Measurements from ENCODE around the gene CDK14. TPM values are rescaled to one million over a fixed set of nuclear protein-coding genes. Genes with fewer than 3 reads are reported as not detected.

The CDK14 gene
- total RNA-seq, 1 experiment from 2014 or later: 57.9 TPM

DNA sequence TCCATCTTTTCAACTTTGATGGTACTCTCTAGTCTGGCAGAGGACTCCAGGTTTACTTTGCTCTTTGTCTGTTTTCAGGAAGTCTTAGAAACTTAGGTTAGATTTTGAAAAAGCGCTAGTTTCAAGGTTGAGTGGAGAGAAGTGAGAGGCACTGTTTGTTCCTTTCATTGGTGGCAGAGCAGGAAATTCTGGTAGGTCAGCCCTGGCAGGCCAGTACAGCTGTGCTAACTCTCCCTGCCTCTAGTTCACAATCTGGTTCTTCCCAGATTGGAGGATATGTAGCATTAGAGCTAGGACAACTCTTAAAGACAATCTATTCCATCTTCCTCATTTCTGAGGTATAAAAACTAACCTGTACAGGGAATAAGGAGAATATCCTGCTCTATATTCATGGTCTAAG is 507.2 kb downstream of the CDK14 start:
- Mint-ChIP-seq H3K9me3 (no peaks in the 10 kb centered on the region), H3K4me3 (no peak overlapping the region), H3K27me3 (ENCODE audit: low read depth) (no peaks in the 10 kb centered on the region), H3K36me3 (no peaks in the 10 kb centered on the region), H3K4me1 (no peaks in the 10 kb centered on the region), H3K27ac (no peak overlapping the region)
- ATAC-seq: no peak
- POLR2A ChIA-PET: no interaction called here
- CTCF ChIA-PET: no interaction called here
- TF ChIP-seq, protein P1, sequence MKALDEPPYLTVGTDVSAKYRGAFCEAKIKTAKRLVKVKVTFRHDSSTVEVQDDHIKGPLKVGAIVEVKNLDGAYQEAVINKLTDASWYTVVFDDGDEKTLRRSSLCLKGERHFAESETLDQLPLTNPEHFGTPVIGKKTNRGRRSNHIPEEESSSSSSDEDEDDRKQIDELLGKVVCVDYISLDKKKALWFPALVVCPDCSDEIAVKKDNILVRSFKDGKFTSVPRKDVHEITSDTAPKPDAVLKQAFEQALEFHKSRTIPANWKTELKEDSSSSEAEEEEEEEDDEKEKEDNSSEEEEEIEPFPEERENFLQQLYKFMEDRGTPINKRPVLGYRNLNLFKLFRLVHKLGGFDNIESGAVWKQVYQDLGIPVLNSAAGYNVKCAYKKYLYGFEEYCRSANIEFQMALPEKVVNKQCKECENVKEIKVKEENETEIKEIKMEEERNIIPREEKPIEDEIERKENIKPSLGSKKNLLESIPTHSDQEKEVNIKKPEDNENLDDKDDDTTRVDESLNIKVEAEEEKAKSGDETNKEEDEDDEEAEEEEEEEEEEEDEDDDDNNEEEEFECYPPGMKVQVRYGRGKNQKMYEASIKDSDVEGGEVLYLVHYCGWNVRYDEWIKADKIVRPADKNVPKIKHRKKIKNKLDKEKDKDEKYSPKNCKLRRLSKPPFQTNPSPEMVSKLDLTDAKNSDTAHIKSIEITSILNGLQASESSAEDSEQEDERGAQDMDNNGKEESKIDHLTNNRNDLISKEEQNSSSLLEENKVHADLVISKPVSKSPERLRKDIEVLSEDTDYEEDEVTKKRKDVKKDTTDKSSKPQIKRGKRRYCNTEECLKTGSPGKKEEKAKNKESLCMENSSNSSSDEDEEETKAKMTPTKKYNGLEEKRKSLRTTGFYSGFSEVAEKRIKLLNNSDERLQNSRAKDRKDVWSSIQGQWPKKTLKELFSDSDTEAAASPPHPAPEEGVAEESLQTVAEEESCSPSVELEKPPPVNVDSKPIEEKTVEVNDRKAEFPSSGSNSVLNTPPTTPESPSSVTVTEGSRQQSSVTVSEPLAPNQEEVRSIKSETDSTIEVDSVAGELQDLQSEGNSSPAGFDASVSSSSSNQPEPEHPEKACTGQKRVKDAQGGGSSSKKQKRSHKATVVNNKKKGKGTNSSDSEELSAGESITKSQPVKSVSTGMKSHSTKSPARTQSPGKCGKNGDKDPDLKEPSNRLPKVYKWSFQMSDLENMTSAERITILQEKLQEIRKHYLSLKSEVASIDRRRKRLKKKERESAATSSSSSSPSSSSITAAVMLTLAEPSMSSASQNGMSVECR (CRISPR knock-in tag; IDR thresholded peaks at IDR 0.05; ENCODE audit: borderline replicate concordance): no peak
- TF ChIP-seq, protein P2, sequence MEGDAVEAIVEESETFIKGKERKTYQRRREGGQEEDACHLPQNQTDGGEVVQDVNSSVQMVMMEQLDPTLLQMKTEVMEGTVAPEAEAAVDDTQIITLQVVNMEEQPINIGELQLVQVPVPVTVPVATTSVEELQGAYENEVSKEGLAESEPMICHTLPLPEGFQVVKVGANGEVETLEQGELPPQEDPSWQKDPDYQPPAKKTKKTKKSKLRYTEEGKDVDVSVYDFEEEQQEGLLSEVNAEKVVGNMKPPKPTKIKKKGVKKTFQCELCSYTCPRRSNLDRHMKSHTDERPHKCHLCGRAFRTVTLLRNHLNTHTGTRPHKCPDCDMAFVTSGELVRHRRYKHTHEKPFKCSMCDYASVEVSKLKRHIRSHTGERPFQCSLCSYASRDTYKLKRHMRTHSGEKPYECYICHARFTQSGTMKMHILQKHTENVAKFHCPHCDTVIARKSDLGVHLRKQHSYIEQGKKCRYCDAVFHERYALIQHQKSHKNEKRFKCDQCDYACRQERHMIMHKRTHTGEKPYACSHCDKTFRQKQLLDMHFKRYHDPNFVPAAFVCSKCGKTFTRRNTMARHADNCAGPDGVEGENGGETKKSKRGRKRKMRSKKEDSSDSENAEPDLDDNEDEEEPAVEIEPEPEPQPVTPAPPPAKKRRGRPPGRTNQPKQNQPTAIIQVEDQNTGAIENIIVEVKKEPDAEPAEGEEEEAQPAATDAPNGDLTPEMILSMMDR (IDR thresholded peaks at IDR 0.05): no peak
- TF ChIP-seq, protein P3, sequence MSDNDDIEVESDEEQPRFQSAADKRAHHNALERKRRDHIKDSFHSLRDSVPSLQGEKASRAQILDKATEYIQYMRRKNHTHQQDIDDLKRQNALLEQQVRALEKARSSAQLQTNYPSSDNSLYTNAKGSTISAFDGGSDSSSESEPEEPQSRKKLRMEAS (CRISPR knock-in tag; IDR thresholded peaks at IDR 0.05): no peak
- TF ChIP-seq, protein P4, sequence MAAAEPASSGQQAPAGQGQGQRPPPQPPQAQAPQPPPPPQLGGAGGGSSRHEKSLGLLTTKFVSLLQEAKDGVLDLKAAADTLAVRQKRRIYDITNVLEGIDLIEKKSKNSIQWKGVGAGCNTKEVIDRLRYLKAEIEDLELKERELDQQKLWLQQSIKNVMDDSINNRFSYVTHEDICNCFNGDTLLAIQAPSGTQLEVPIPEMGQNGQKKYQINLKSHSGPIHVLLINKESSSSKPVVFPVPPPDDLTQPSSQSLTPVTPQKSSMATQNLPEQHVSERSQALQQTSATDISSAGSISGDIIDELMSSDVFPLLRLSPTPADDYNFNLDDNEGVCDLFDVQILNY (CRISPR knock-in tag; IDR thresholded peaks at IDR 0.05): no peak
- TF ChIP-seq, protein P5, sequence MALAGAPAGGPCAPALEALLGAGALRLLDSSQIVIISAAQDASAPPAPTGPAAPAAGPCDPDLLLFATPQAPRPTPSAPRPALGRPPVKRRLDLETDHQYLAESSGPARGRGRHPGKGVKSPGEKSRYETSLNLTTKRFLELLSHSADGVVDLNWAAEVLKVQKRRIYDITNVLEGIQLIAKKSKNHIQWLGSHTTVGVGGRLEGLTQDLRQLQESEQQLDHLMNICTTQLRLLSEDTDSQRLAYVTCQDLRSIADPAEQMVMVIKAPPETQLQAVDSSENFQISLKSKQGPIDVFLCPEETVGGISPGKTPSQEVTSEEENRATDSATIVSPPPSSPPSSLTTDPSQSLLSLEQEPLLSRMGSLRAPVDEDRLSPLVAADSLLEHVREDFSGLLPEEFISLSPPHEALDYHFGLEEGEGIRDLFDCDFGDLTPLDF (CRISPR knock-in tag; IDR thresholded peaks at IDR 0.05): no peak
- TF ChIP-seq ZBTB21 (CRISPR knock-in tag; IDR thresholded peaks at IDR 0.05; ENCODE audit: borderline replicate concordance) (no peak), ELF4 (CRISPR knock-in tag; IDR thresholded peaks at IDR 0.05; ENCODE audit: low read depth) (no peak), HMGA2 (CRISPR knock-in tag; IDR thresholded peaks at IDR 0.05) (no peak), OVOL2 (CRISPR knock-in tag; IDR thresholded peaks at IDR 0.05; ENCODE audit: borderline replicate concordance) (no peak)
- TF ChIP-seq, protein P6, sequence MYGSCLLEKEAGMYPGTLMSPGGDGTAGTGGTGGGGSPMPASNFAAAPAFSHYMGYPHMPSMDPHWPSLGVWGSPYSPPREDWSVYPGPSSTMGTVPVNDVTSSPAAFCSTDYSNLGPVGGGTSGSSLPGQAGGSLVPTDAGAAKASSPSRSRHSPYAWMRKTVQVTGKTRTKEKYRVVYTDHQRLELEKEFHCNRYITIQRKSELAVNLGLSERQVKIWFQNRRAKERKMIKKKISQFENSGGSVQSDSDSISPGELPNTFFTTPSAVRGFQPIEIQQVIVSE (CRISPR knock-in tag; IDR thresholded peaks at IDR 0.05; ENCODE audit: borderline replicate concordance): no peak
- TF ChIP-seq, protein P7, sequence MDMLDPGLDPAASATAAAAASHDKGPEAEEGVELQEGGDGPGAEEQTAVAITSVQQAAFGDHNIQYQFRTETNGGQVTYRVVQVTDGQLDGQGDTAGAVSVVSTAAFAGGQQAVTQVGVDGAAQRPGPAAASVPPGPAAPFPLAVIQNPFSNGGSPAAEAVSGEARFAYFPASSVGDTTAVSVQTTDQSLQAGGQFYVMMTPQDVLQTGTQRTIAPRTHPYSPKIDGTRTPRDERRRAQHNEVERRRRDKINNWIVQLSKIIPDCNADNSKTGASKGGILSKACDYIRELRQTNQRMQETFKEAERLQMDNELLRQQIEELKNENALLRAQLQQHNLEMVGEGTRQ (CRISPR knock-in tag; IDR thresholded peaks at IDR 0.05): no peak
- no peak for DNase-seq (ENCODE audit: low spot score)

DNA sequence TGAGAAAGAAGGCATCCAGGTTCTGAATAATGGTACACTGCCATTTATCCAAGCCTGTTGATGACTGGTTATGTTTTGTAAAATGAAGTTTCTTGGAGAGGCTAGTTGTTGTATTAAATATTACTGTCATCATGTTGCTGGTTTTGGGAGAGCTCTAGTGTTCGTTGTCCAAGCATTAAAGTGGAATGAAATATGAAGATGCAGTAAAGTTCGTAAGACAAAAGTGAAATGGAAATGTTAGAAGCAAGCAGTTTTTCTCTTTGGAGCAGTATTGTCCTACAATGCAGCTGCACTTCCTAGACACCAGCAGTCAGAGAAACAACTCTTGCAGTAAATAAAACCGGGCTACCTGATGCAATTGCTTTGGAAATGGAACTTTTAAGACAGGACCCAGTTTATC is 511.3 kb downstream of the CDK14 start:
- ATAC-seq: no peak
- no peak for TF ChIP-seq IRF2 (CRISPR knock-in tag; IDR thresholded peaks at IDR 0.05; ENCODE audit: borderline replicate concordance, low read depth)
- H3K9me3 Mint-ChIP-seq: no peaks in the 10 kb centered on the region
- DNase-seq (ENCODE audit: low spot score): no peak
- H3K4me3 Mint-ChIP-seq: no peak overlapping the region
- ChIA-PET CTCF (no interaction called here), POLR2A (no interaction called here)
- H3K4me1 Mint-ChIP-seq: no peaks in the 10 kb centered on the region
- peaks cover under 1% of the 10 kb centered on the region; the same call in 1 of the 2 replicates for H3K36me3 Mint-ChIP-seq
- H3K27ac Mint-ChIP-seq: no peak overlapping the region
- no peaks in the 10 kb centered on the region for H3K27me3 Mint-ChIP-seq (ENCODE audit: low read depth)
